OCI-LY1 (cell line): Measurements from ENCODE around the gene SLC6A8.

Experiments used
- H2AFZ ChIP-seq: fragments of 200-600 bp; sonication (generic), shearing (Covaris generic); 2 replicates; pipeline ENCODE4 v1.6.0; 2014; ENCODE audit warnings: antibody characterized with exemption, mild to moderate bottlenecking, low read length
- H3F3A ChIP-seq: fragments of 200-600 bp; sonication (generic), shearing (Covaris generic); 2 replicates; pipeline ENCODE4 v1.6.0; 2014; ENCODE audit warnings: mild to moderate bottlenecking, antibody characterized with exemption, low read length, moderate library complexity; ENCODE audit not compliant: insufficient read depth
- H3K27ac ChIP-seq: fragments of 200-600 bp; sonication (generic); 2 replicates; pipeline ENCODE4 v1.5.1; 2014; ENCODE audit warnings: low read length, mixed run types, mild to moderate bottlenecking, low read depth; ENCODE audit not compliant: poor library complexity, severe bottlenecking
- H3K27me3 ChIP-seq: fragments of 200-600 bp; sonication (generic); 2 replicates; pipeline ENCODE4 v1.6.0; 2014; ENCODE audit warnings: antibody characterized with exemption, mild to moderate bottlenecking, low read length, moderate library complexity; ENCODE audit not compliant: insufficient read depth
- H3K36me3 ChIP-seq: fragments of 200-600 bp; sonication (generic); 2 replicates; pipeline ENCODE4 v1.6.1; 2014; ENCODE audit warnings: mild to moderate bottlenecking, antibody characterized with exemption, low read length, moderate library complexity, mixed read lengths; ENCODE audit not compliant: insufficient read depth
- H3K4me1 ChIP-seq: fragments of 200-600 bp; sonication (generic); 2 replicates; pipeline ENCODE4 v1.5.1; 2014; ENCODE audit warnings: mild to moderate bottlenecking, low read length, moderate library complexity; ENCODE audit not compliant: insufficient read depth, severe bottlenecking
- H3K4me2 ChIP-seq: fragments of 200-600 bp; sonication (generic), shearing (Covaris generic); 2 replicates; pipeline ENCODE4 v1.6.1; 2014; ENCODE audit warnings: low read length
- H3K4me3 ChIP-seq: fragments of 200-600 bp; sonication (generic); 2 replicates; pipeline ENCODE4 v1.5.1; 2014; ENCODE audit warnings: low read length, low read depth, mild to moderate bottlenecking, mixed read lengths; ENCODE audit not compliant: poor library complexity, severe bottlenecking
- H3K79me2 ChIP-seq: fragments of 200-600 bp; shearing (Covaris generic); 2 replicates; pipeline ENCODE4 v1.6.1; 2016; ENCODE audit warnings: mixed run types, low read length, mixed read lengths; ENCODE audit not compliant: insufficient read depth
- H3K9ac ChIP-seq: fragments of 200-600 bp; sonication (generic), shearing (Covaris generic); 2 replicates; pipeline ENCODE4 v1.6.1; 2014; ENCODE audit warnings: mild to moderate bottlenecking, low read length, mixed read lengths
- H3K9me2 ChIP-seq: fragments of 200-600 bp; sonication (generic), shearing (Covaris generic); 2 replicates; pipeline ENCODE4 v1.6.1; 2014; ENCODE audit warnings: low read depth, mild to moderate bottlenecking, low read length, mixed read lengths
- H3K9me3 ChIP-seq: fragments of 200-600 bp; shearing (Covaris generic); 2 replicates; pipeline ENCODE4 v1.6.1; 2014; ENCODE audit warnings: low read length, mixed read lengths
- H4K20me1 ChIP-seq: fragments of 200-600 bp; sonication (generic), shearing (Covaris generic); 2 replicates; pipeline ENCODE4 v1.6.0; 2016; ENCODE audit warnings: mild to moderate bottlenecking, low read length; ENCODE audit not compliant: insufficient read depth
- EZH2 ChIP-seq: fragments of 200-600 bp; sonication (generic), shearing (Covaris generic); IDR thresholded peaks from 2 replicates; pipeline ENCODE4 v1.8.0; 2017; ENCODE audit warnings: borderline replicate concordance, mixed run types, mild to moderate bottlenecking, antibody characterized with exemption, low read length, moderate library complexity, mixed read lengths
- TF ChIP-seq, protein P1 (sequence below): fragments of 200-600 bp; sonication (generic), shearing (Covaris generic); IDR thresholded peaks from 2 replicates; pipeline ENCODE4 v1.5.1; 2017; ENCODE audit warnings: mild to moderate bottlenecking, antibody characterized with exemption, low read length, moderate library complexity, mixed read lengths

Gene SLC6A8

DNA sequence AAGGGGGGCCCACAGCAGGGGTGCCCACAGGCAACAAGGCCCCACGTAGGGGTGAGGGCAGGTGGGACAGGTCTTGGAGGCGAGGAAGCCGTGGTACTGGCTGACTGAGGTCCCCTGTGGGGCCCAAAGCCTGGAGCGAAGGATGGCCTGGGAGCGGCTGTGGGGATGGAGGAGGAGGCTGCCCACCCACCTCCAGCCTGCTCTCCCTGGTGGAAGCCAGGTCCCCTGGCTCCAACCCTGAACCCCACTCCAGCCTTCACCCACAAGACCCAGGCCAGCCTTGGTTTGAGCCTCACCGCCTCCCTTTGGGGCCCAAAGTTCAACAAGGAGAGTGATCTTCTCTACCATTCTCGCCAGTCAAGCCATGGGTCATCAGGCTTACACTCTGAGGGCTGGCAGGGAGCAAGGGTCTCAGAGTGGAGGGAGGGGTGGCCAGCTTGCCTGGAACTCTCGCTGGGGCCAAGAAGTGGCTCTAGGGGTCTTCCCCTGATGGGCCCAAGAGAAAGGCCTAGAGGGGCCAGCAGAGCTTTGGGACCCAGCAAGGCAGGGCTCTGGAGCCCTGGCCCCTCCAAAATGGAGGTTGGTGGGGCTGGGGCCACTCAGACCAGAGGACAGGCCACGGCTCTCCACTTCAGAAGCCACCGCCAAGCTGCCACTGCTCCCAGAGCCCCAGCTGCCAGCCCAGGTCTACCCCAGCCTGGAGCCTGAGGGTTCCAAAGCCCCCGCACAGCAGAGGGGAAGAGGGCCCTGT lies 19.1 kb upstream of the SLC6A8 start:
- no peaks in the 10 kb centered on the region for H3F3A ChIP-seq
- H3K4me1 ChIP-seq = peaks cover 4% of the 10 kb centered on the region
- no peak overlapping the region for H3K4me3 ChIP-seq
- H3K27ac ChIP-seq = no peak overlapping the region
- TF ChIP-seq, protein P1, sequence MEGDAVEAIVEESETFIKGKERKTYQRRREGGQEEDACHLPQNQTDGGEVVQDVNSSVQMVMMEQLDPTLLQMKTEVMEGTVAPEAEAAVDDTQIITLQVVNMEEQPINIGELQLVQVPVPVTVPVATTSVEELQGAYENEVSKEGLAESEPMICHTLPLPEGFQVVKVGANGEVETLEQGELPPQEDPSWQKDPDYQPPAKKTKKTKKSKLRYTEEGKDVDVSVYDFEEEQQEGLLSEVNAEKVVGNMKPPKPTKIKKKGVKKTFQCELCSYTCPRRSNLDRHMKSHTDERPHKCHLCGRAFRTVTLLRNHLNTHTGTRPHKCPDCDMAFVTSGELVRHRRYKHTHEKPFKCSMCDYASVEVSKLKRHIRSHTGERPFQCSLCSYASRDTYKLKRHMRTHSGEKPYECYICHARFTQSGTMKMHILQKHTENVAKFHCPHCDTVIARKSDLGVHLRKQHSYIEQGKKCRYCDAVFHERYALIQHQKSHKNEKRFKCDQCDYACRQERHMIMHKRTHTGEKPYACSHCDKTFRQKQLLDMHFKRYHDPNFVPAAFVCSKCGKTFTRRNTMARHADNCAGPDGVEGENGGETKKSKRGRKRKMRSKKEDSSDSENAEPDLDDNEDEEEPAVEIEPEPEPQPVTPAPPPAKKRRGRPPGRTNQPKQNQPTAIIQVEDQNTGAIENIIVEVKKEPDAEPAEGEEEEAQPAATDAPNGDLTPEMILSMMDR = no peak
- TF ChIP-seq EZH2 = no peak
- H2AFZ ChIP-seq = no peak overlapping the region
- no peaks in the 10 kb centered on the region for H3K9me3 ChIP-seq
- no peaks in the 10 kb centered on the region for H3K27me3 ChIP-seq
- no peak overlapping the region for H3K4me2 ChIP-seq
- H3K36me3 ChIP-seq = no peaks in the 10 kb centered on the region
- no peaks in the 10 kb centered on the region for H3K9me2 ChIP-seq
- H4K20me1 ChIP-seq = no peaks in the 10 kb centered on the region
- no peak overlapping the region for H3K9ac ChIP-seq
- H3K79me2 ChIP-seq = no peaks in the 10 kb centered on the region

DNA sequence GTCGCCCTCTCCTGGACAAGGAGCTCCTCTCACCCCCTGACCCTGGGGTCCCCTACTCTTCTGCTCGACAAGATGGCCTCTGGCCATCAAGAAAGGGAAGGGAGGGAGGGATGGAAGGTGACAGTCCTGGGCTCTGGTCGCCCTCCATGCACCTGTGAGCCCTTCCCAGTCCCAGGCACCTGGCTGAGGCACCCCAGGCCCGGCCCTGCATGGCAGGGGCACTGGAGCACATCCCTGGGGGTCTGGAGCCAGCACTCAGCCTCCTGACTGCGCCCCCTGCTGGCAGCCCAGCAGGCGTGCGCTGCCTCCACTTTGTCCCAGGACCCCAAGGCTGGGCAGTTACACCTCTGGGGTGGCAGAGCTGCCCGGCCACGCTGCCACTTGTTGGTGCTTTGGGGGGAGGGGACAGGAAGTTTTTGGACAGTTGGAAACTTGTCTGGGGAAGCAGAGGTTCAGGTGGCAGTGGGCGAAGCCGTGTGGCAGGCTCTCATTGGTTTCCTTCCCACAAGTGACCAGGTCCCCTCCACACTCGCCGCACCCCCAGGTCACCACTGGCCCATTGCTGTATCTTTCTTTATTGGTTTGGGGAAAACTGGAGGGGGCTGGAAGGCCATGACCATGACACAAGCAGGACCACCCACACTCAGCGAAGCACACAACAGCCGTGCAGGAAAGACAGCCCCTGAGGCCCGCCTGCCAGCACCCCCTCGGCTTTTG lies 18.4 kb upstream of the SLC6A8 start:
- Histone ChIP-seq H3F3A (no peaks in the 10 kb centered on the region), H2AFZ (no peak overlapping the region), H3K9me2 (no peaks in the 10 kb centered on the region), H3K27ac (no peak overlapping the region), H3K4me1 (peaks cover 4% of the 10 kb centered on the region), H3K9ac (no peak overlapping the region), H4K20me1 (no peaks in the 10 kb centered on the region), H3K4me3 (no peak overlapping the region), H3K36me3 (no peaks in the 10 kb centered on the region), H3K79me2 (no peaks in the 10 kb centered on the region), H3K4me2 (no peak overlapping the region), H3K27me3 (no peaks in the 10 kb centered on the region), H3K9me3 (no peaks in the 10 kb centered on the region)
- TF ChIP-seq, protein P1 = peak; percentile 75; the same call in 1 of the 2 replicates
- no peak for TF ChIP-seq EZH2

DNA sequence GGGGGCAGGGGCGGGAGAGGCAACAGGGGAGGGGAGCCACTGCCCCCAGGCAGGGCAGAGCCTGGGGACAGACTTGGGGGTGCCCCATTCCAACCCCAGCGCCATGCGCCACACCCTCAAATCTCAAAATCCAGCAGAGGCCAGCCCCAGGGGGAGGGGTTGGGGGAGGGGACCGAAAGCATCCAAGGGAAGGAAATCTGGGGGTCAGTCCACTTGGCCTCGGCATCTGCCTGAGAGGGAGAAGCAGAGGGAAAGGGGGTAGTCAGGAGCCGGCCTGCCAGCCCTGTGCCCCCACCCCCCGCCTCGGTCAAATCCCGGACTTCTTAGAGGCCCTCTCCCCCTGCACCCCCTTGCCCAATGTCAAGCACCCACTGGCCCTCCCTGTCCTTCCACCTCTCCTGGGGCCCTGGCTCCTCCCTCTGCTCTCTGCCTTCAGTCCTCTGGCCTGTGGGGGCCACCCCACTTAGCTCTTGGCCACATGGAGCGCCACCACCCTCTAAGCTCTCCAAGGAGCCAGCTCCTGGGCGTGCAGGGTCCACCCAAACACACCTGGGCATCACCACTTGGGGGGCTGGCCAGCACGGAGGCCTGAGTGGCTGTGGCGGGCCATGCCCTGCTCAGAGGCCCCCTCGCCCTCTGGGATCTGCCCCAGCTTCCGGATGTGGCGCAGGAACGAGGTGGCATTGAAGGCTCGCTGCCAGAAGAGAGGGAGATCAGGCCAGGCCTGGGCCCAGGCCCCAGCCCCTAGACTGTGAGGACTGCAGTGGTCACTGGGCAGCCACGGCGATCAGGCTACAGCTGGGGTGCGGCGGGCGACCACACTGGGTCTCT lies 17.6 kb upstream of the SLC6A8 start:
- no peaks in the 10 kb centered on the region for H3F3A ChIP-seq
- no peak overlapping the region for H3K9ac ChIP-seq
- no peak overlapping the region for H3K4me2 ChIP-seq
- peaks cover 4% of the 10 kb centered on the region for H3K4me1 ChIP-seq
- no peak overlapping the region for H2AFZ ChIP-seq
- no peaks in the 10 kb centered on the region for H4K20me1 ChIP-seq
- no peaks in the 10 kb centered on the region for H3K79me2 ChIP-seq
- H3K4me3 ChIP-seq = no peak overlapping the region
- no peak overlapping the region for H3K27ac ChIP-seq
- no peaks in the 10 kb centered on the region for H3K36me3 ChIP-seq
- H3K9me2 ChIP-seq = no peaks in the 10 kb centered on the region
- no peaks in the 10 kb centered on the region for H3K27me3 ChIP-seq
- H3K9me3 ChIP-seq = no peaks in the 10 kb centered on the region
- TF ChIP-seq, protein P1 = no peak
- no peak for TF ChIP-seq EZH2
